ENCODE measurements around the gene SUGCT. TPM values are rescaled to one million over a fixed set of nuclear protein-coding genes. Genes with fewer than 3 reads are reported as not detected.

SUGCT gene
- total and polyA plus RNA-seq, 9 of the 15 experiments (the other 6 are each of a cell fraction or from before 2014, with no cell fraction given) = 0.58 to 2.5 (median 1.4) TPM

- TF ChIP-seq ZNF780A (CRISPR knock-in tag; IDR thresholded peaks at IDR 0.05) (no peak), ZNF395 (CRISPR knock-in tag; IDR thresholded peaks at IDR 0.05) (no peak), U2AF1 (optimal IDR thresholded peaks at IDR 0.05; ENCODE audit: low read depth, low read length) (no peak), ASH1L (IDR thresholded peaks at IDR 0.05; ENCODE audit: borderline replicate concordance, low read depth, partially characterized antibody) (no peak), PPARD (CRISPR knock-in tag; IDR thresholded peaks at IDR 0.05) (no peak)
Measured at GRCh38 chr7:40775877-40776276, 641.1 kb downstream of the SUGCT start (continued).

DNA sequence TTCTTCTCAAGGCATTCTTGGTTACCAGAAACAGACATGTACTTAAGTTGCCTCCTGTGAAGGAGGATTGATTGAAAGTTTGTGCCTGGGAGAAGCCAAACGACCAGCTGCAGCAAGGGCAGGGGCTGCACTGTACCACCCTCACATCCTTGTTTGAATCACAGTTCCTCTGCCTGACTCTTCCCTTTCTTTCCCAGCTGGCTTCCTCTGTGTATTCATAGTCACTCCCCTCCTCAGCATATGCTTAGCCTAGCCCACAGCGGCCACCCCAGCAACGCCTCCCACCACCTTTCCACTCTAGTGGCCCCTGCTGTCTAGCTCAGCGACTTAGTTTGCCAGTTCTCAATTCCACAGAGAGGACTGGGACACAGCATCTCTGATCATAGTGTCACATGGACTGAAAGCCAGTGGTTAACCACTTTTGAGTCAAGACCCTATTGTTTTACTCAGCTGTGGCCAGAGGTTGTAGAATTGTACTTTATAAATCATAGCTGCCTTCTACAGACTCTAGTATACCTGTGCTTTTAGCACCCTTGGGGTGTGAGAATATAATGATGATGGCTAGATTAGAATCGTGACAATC lies 643.0 kb downstream of the SUGCT start:
- Histone ChIP-seq H3K27ac (ENCODE audit: extremely low read depth, low read depth, low read length) (no peak overlapping the region), H3K79me2 (ENCODE audit: control insufficient read depth, insufficient read depth, low read length) (no peaks in the 10 kb centered on the region), H3K9me3 (replicated peaks; ENCODE audit: control insufficient read depth, insufficient read depth, low read depth, low read length) (no peaks in the 10 kb centered on the region), H3K27me3 (ENCODE audit: control insufficient read depth in 2 of 2, insufficient read depth in 2 of 2, low read length in 2 of 2) (no peaks in the 10 kb centered on the region), H3K4me1 (replicated peaks in 1 of 2; ENCODE audit: control insufficient read depth in 2 of 2, insufficient read depth in 2 of 2, low read length in 2 of 2) (no peaks in the 10 kb centered on the region), H3K4me3 (no peak overlapping the region), H3K9me1 (ENCODE audit: control insufficient read depth, insufficient read depth, low read length) (no peaks in the 10 kb centered on the region), H2AFZ (ENCODE audit: low read depth, low read length) (no peak overlapping the region), H3K9ac (ENCODE audit: insufficient read depth in 1 of 2, low read depth in 2 of 2, low read length in 2 of 2) (no peak overlapping the region), H3K4me2 (ENCODE audit: insufficient read depth, low read length) (no peak overlapping the region), H4K20me1 (replicated peaks; ENCODE audit: control insufficient read depth, insufficient read depth, low read length) (no peaks in the 10 kb centered on the region), H3K36me3 (ENCODE audit: control insufficient read depth, insufficient read depth, low read length) (no peaks in the 10 kb centered on the region)
- WGBS (ENCODE audit: insufficient coverage, low coverage, missing lambda C conversion rate) = 0% methylated on average over 5 of the region's 5 CpGs
- in situ Hi-C loops (cut with MboI) = no loop called here
- intact Hi-C loops (cut with micrococcal nuclease) = no loop called here
- POLR2A ChIA-PET = no interaction called here
- no peak for DNase-seq (ENCODE audit: extremely low read depth in 1 of 4, low spot score in 3 of 4)
- BruUV-seq (replicated peaks) = no TSS peak
- CTCF ChIA-PET (ENCODE audit: low intra/inter-chr PET ratio) = no interaction called here
- no peak for FAIRE-seq
- no peak for ATAC-seq
- TF ChIP-seq RCOR1 (IDR thresholded peaks at IDR 0.05; ENCODE audit: borderline replicate concordance in 1 of 2, low read depth in 2 of 2, low read length in 2 of 2) (no peak), NFYB (IDR thresholded peaks at IDR 0.05; ENCODE audit: extremely low read depth, insufficient read length) (no peak), HMBOX1 (IDR thresholded peaks at IDR 0.05) (no peak)

Measured in K562 (cell line).